Stimulated activated memory B cell treated with anti-CD40 and anti-IgM and Interleukin-4, amounts not matched to agents 10 μg/mL and 1 μg/mL and 100 μg/mL, for 72 hours (primary cell): ENCODE data around the gene DNAJC17.
A peak's percentile ranks its signal among the peaks of the same experiment; 100 is the strongest.

Experiments
- ATAC-seq: fragments of 150-1000 bp; cut with Tn5 transposase; 2 replicates; pipeline ENCODE4 v1.10.0; 2021
- H3K27ac Mint-ChIP-seq: one replicate; pipeline ENCODE4 v1.8.0; 2022; ENCODE audit warnings: mild to moderate bottlenecking, mixed read lengths
- H3K27me3 Mint-ChIP-seq: one replicate; pipeline ENCODE4 v1.8.0; 2022; ENCODE audit warnings: mixed read lengths
- H3K36me3 Mint-ChIP-seq: one replicate; pipeline ENCODE4 v1.8.0; 2022; ENCODE audit warnings: mixed read lengths
- H3K4me1 Mint-ChIP-seq: one replicate; pipeline ENCODE4 v1.8.0; 2022; ENCODE audit warnings: mixed read lengths
- H3K4me3 Mint-ChIP-seq: one replicate; pipeline ENCODE4 v1.8.0; 2022; ENCODE audit warnings: mild to moderate bottlenecking, moderate library complexity, mixed read lengths
- H3K9me3 Mint-ChIP-seq: one replicate; pipeline ENCODE4 v1.8.0; 2022; ENCODE audit warnings: mixed read lengths

DNAJC17 gene

GRCh38 chr15:40815042-40815698, 7.9 kb upstream of the DNAJC17 start:
- Mint-ChIP-seq H3K27ac (no peak overlapping the region), H3K4me1 (no peaks in the 10 kb centered on the region), H3K27me3 (no peaks in the 10 kb centered on the region), H3K4me3 (no peak overlapping the region), H3K9me3 (no peaks in the 10 kb centered on the region), H3K36me3 (peaks cover 55% of the 10 kb centered on the region)
- no peak for ATAC-seq

- Mint-ChIP-seq H3K27ac (no peak overlapping the region), H3K4me3 (no peak overlapping the region), H3K4me1 (peaks cover 12% of the 10 kb centered on the region), H3K9me3 (no peaks in the 10 kb centered on the region), H3K27me3 (no peaks in the 10 kb centered on the region), H3K36me3 (peaks cover 55% of the 10 kb centered on the region)
- no peak for ATAC-seq
These were observed 5.6 kb upstream of the DNAJC17 start for GRCh38 chr15:40812721-40813425.

GRCh38 chr15:40808861-40809450, 1.7 kb upstream of the DNAJC17 start:
- H3K4me3 Mint-ChIP-seq, result peak overlapping the region; percentile 96
- peaks cover 33% of the 10 kb centered on the region for H3K36me3 Mint-ChIP-seq
- ATAC-seq, result no peak
- no peaks in the 10 kb centered on the region for H3K27me3 Mint-ChIP-seq
- H3K27ac Mint-ChIP-seq, result no peak overlapping the region
- peaks cover 19% of the 10 kb centered on the region for H3K4me1 Mint-ChIP-seq
- H3K9me3 Mint-ChIP-seq, result no peaks in the 10 kb centered on the region

- Mint-ChIP-seq H3K27me3 (no peaks in the 10 kb centered on the region), H3K4me3 (peak overlapping the region; percentile 96), H3K4me1 (peaks cover 19% of the 10 kb centered on the region), H3K36me3 (peaks cover 25% of the 10 kb centered on the region), H3K9me3 (no peaks in the 10 kb centered on the region), H3K27ac (peak overlapping the region; percentile 97)
- no peak for ATAC-seq
These were observed 702 bp upstream of the DNAJC17 start for GRCh38 chr15:40807888-40808461.

- no peaks in the 10 kb centered on the region for H3K9me3 Mint-ChIP-seq
- H3K27me3 Mint-ChIP-seq, result no peaks in the 10 kb centered on the region
- peaks cover 23% of the 10 kb centered on the region for H3K4me1 Mint-ChIP-seq
- no peak for ATAC-seq
- H3K36me3 Mint-ChIP-seq, result peaks cover 18% of the 10 kb centered on the region
- peak overlapping the region; percentile 96 for H3K4me3 Mint-ChIP-seq
- H3K27ac Mint-ChIP-seq, result peak overlapping the region; percentile 97
These were observed 623 bp downstream of the DNAJC17 start for GRCh38 chr15:40806672-40807027.

GRCh38 chr15:40803688-40804087, 3.6 kb downstream of the DNAJC17 start:
- Mint-ChIP-seq H3K27ac (no peak overlapping the region), H3K4me1 (peaks cover 24% of the 10 kb centered on the region), H3K27me3 (no peaks in the 10 kb centered on the region), H3K9me3 (no peaks in the 10 kb centered on the region), H3K4me3 (no peak overlapping the region), H3K36me3 (peaks cover 14% of the 10 kb centered on the region)
- ATAC-seq, result no peak

GRCh38 chr15:40803076-40803475, 4.2 kb downstream of the DNAJC17 start:
- no peaks in the 10 kb centered on the region for H3K9me3 Mint-ChIP-seq
- no peak overlapping the region for H3K4me3 Mint-ChIP-seq
- H3K27me3 Mint-ChIP-seq, result no peaks in the 10 kb centered on the region
- H3K27ac Mint-ChIP-seq, result no peak overlapping the region
- ATAC-seq, result no peak
- peaks cover 21% of the 10 kb centered on the region for H3K36me3 Mint-ChIP-seq
- H3K4me1 Mint-ChIP-seq, result peaks cover 26% of the 10 kb centered on the region

GRCh38 chr15:40799523-40799922, 7.8 kb downstream of the DNAJC17 start:
- ATAC-seq, result no peak
- H3K4me1 Mint-ChIP-seq, result peaks cover 31% of the 10 kb centered on the region
- no peak overlapping the region for H3K27ac Mint-ChIP-seq
- no peaks in the 10 kb centered on the region for H3K27me3 Mint-ChIP-seq
- H3K4me3 Mint-ChIP-seq, result no peak overlapping the region
- no peaks in the 10 kb centered on the region for H3K9me3 Mint-ChIP-seq
- peaks cover 24% of the 10 kb centered on the region for H3K36me3 Mint-ChIP-seq

- Mint-ChIP-seq H3K9me3 (no peaks in the 10 kb centered on the region), H3K4me3 (no peak overlapping the region), H3K27ac (peak overlapping the region; percentile 2), H3K36me3 (peaks cover 24% of the 10 kb centered on the region), H3K27me3 (no peaks in the 10 kb centered on the region), H3K4me1 (peaks cover 33% of the 10 kb centered on the region)
- no peak for ATAC-seq
These were observed 10.8 kb downstream of the DNAJC17 start for GRCh38 chr15:40796512-40796911.

- H3K27ac Mint-ChIP-seq, result peak overlapping the region; percentile 2
- peaks cover 29% of the 10 kb centered on the region for H3K4me1 Mint-ChIP-seq
- peaks cover 19% of the 10 kb centered on the region for H3K36me3 Mint-ChIP-seq
- H3K4me3 Mint-ChIP-seq, result no peak overlapping the region
- no peak for ATAC-seq
- no peaks in the 10 kb centered on the region for H3K27me3 Mint-ChIP-seq
- no peaks in the 10 kb centered on the region for H3K9me3 Mint-ChIP-seq
These were observed 11.2 kb downstream of the DNAJC17 start for GRCh38 chr15:40796041-40796440.

GRCh38 chr15:40793216-40793989, 13.9 kb downstream of the DNAJC17 start:
- no peak for ATAC-seq
- peaks cover 31% of the 10 kb centered on the region for H3K4me1 Mint-ChIP-seq
- no peaks in the 10 kb centered on the region for H3K9me3 Mint-ChIP-seq
- H3K27ac Mint-ChIP-seq, result peak overlapping the region; percentile 39
- H3K4me3 Mint-ChIP-seq, result no peak overlapping the region
- H3K36me3 Mint-ChIP-seq, result peaks cover 13% of the 10 kb centered on the region
- no peaks in the 10 kb centered on the region for H3K27me3 Mint-ChIP-seq

GRCh38 chr15:40792394-40792793, 14.9 kb downstream of the DNAJC17 start:
- no peaks in the 10 kb centered on the region for H3K27me3 Mint-ChIP-seq
- no peaks in the 10 kb centered on the region for H3K9me3 Mint-ChIP-seq
- ATAC-seq, result no peak
- H3K4me1 Mint-ChIP-seq, result peaks cover 24% of the 10 kb centered on the region
- H3K27ac Mint-ChIP-seq, result no peak overlapping the region
- H3K4me3 Mint-ChIP-seq, result no peak overlapping the region
- H3K36me3 Mint-ChIP-seq, result peaks cover 6% of the 10 kb centered on the region

GRCh38 chr15:40790718-40791117, 16.6 kb downstream of the DNAJC17 start:
- no peaks in the 10 kb centered on the region for H3K9me3 Mint-ChIP-seq
- ATAC-seq, result no peak
- no peak overlapping the region for H3K4me3 Mint-ChIP-seq
- peaks cover 6% of the 10 kb centered on the region for H3K36me3 Mint-ChIP-seq
- no peak overlapping the region for H3K27ac Mint-ChIP-seq
- H3K4me1 Mint-ChIP-seq, result peaks cover 16% of the 10 kb centered on the region
- H3K27me3 Mint-ChIP-seq, result no peaks in the 10 kb centered on the region

- ATAC-seq, result no peak
- no peaks in the 10 kb centered on the region for H3K9me3 Mint-ChIP-seq
- H3K4me3 Mint-ChIP-seq, result no peak overlapping the region
- no peak overlapping the region for H3K27ac Mint-ChIP-seq
- no peaks in the 10 kb centered on the region for H3K27me3 Mint-ChIP-seq
- peaks cover 13% of the 10 kb centered on the region for H3K4me1 Mint-ChIP-seq
- H3K36me3 Mint-ChIP-seq, result peaks cover 6% of the 10 kb centered on the region
These were observed 17.3 kb downstream of the DNAJC17 start for GRCh38 chr15:40789999-40790398.

- Mint-ChIP-seq H3K27ac (peak overlapping the region; percentile 1), H3K36me3 (peaks cover 6% of the 10 kb centered on the region), H3K27me3 (no peaks in the 10 kb centered on the region), H3K9me3 (no peaks in the 10 kb centered on the region), H3K4me3 (no peak overlapping the region), H3K4me1 (peaks cover 13% of the 10 kb centered on the region)
- no peak for ATAC-seq
These were observed 18.2 kb downstream of the DNAJC17 start for GRCh38 chr15:40789119-40789518.
